CD14-positive monocyte (primary cell): ENCODE data around the gene SETD6. TPM values are rescaled to one million over a fixed set of nuclear protein-coding genes. Genes with fewer than 3 reads are reported as not detected.

Experiments used
- DNase-seq, 3 donors: peaks; one replicate each; pipeline ENCODE4 v3.0.0-alpha.2; 2011 to 2022
- H2AFZ ChIP-seq: 2 replicates; pipeline ENCODE4 v1.6.0; 2012; ENCODE audit warnings: mild to moderate bottlenecking, low read depth, low read length, inconsistent platforms; ENCODE audit not compliant: insufficient read depth, poor library complexity, severe bottlenecking
- H3K27ac ChIP-seq, 2 donors: 1 replicate in 1 of 2; 2 replicates in 1 of 2; pipeline ENCODE4 v1.5.1; 2012 to 2013; ENCODE audit warnings: low read length in 2 of 2, control low read depth in 1 of 2, inconsistent platforms in 1 of 2, low read depth in 1 of 2, mild to moderate bottlenecking in 1 of 2
- H3K27me3 ChIP-seq, 2 donors: one replicate each; pipeline versions ENCODE4 v1.6.0 to v1.6.1; 2011 to 2013; ENCODE audit warnings: low read length in 2 of 2; ENCODE audit not compliant: control insufficient read depth in 2 of 2, insufficient read depth in 2 of 2
- H3K36me3 ChIP-seq, 2 donors: replicated peaks in 1 of 2; 1 replicate in 1 of 2; 2 replicates in 1 of 2; pipeline versions ENCODE4 v1.5.1 to v1.6.1; 2012 to 2013; ENCODE audit warnings: low read length in 2 of 2, control low read depth in 1 of 2, inconsistent platforms in 1 of 2, mild to moderate bottlenecking in 1 of 2; ENCODE audit not compliant: insufficient read depth in 2 of 2, control insufficient read depth in 1 of 2
- H3K4me1 ChIP-seq, 2 donors: 1 replicate in 1 of 2; 2 replicates in 1 of 2; pipeline versions ENCODE4 v1.5.1 to v1.6.1; 2012 to 2013; ENCODE audit warnings: low read length in 2 of 2, control low read depth in 1 of 2, inconsistent platforms in 1 of 2, mild to moderate bottlenecking in 1 of 2, moderate library complexity in 1 of 2; ENCODE audit not compliant: insufficient read depth in 2 of 2, control insufficient read depth in 1 of 2
- H3K4me2 ChIP-seq: replicated peaks from 2 replicates; pipeline ENCODE3; 2012; ENCODE audit warnings: low read length, moderate library complexity, mild to moderate bottlenecking; ENCODE audit not compliant: poor library complexity, severe bottlenecking; ENCODE audit errors: extremely low read depth
- H3K4me3 ChIP-seq, 3 experiments: fragments of 200-600 bp in 1 of 3; sonication (generic) in 1 of 3; replicated peaks in 1 of 3; 1 replicate in 2 of 3; 2 replicates in 1 of 3; pipeline ENCODE4 v1.5.1; 2011 to 2013; ENCODE audit warnings: low read length in 3 of 3, mild to moderate bottlenecking in 3 of 3, control low read depth in 2 of 3, low read depth in 2 of 3, inconsistent platforms in 1 of 3, moderate library complexity in 1 of 3
- H3K79me2 ChIP-seq: 2 replicates; pipeline ENCODE4 v1.6.0; 2012; ENCODE audit warnings: mild to moderate bottlenecking, control low read depth, inconsistent platforms, low read length, moderate library complexity; ENCODE audit not compliant: insufficient read depth
- H3K9ac ChIP-seq: 2 replicates; pipeline ENCODE4 v1.6.0; 2017; ENCODE audit warnings: low read length, mild to moderate bottlenecking; ENCODE audit not compliant: insufficient read depth, poor library complexity, severe bottlenecking
- H3K9me3 ChIP-seq, 2 donors: replicated peaks in 1 of 2; 1 replicate in 1 of 2; 2 replicates in 1 of 2; pipeline versions ENCODE4 v1.5.1 to v1.6.1; 2012 to 2013; ENCODE audit warnings: low read length in 2 of 2, control low read depth in 1 of 2; ENCODE audit not compliant: control insufficient read depth in 1 of 2, insufficient read depth in 1 of 2
- H4K20me1 ChIP-seq: 2 replicates; pipeline ENCODE4 v1.6.0; 2012; ENCODE audit warnings: mild to moderate bottlenecking, low read length, control low read depth, moderate library complexity; ENCODE audit not compliant: insufficient read depth
- H3K27ac Mint-ChIP-seq, 7 donors: one replicate each; pipeline ENCODE4 v1.8.0; 2020; ENCODE audit warnings: mild to moderate bottlenecking in 7 of 7, mixed read lengths in 7 of 7, moderate library complexity in 6 of 7, inconsistent platforms in 2 of 7
- H3K27me3 Mint-ChIP-seq, 3 donors: one replicate each; pipeline ENCODE4 v1.8.0; 2021 to 2022; ENCODE audit warnings: low read depth in 3 of 3, mild to moderate bottlenecking in 3 of 3, mixed read lengths in 3 of 3, moderate library complexity in 3 of 3, inconsistent platforms in 1 of 3
- H3K36me3 Mint-ChIP-seq, 2 donors: one replicate each; pipeline ENCODE4 v1.8.0; 2020; ENCODE audit warnings: mixed read lengths in 2 of 2, inconsistent platforms in 1 of 2, mild to moderate bottlenecking in 1 of 2
- H3K4me1 Mint-ChIP-seq: one replicate; pipeline ENCODE4 v1.8.0; 2020; ENCODE audit warnings: mild to moderate bottlenecking, mixed read lengths
- H3K4me3 Mint-ChIP-seq, 2 donors: one replicate each; pipeline ENCODE4 v1.8.0; 2020; ENCODE audit warnings: mild to moderate bottlenecking in 2 of 2, mixed read lengths in 2 of 2, moderate library complexity in 1 of 2
- H3K9me3 Mint-ChIP-seq, 7 donors: one replicate each; pipeline ENCODE4 v1.8.0; 2020 to 2022; ENCODE audit warnings: mixed read lengths in 7 of 7, mild to moderate bottlenecking in 6 of 7, moderate library complexity in 6 of 7, inconsistent platforms in 2 of 7
- WGBS: methylation state at CpG from one replicate; pipeline ENCODE4 v1.1.5; 2013; ENCODE audit warnings: missing lambda C conversion rate; ENCODE audit not compliant: insufficient coverage; 5-methylcytosine and 5-hydroxymethylcytosine counted together
- intact Hi-C, 2 donors: fragments of 100-400 bp; cut with micrococcal nuclease; formaldehyde crosslinking; loops; one replicate each; pipeline versions ENCODE4 v1.15.0 to v1.15.1; 2023
- polyA plus RNA-seq, 3 donors: library from polyadenylated mRNA; depleted of rRNA in 1 of 3; unstranded in 2 of 3; stranded (reverse) in 1 of 3; fragments of 300-500 nt in 2 of 3; fragments of >200 nt in 1 of 3; fragmentation: Illumina TruSeq in 2 of 3; gene quantifications; 1 replicate in 2 of 3; 2 replicates in 1 of 3; pipeline ENCODE4 v1.2.3, GENCODE V29; 2012 to 2021
- TF ChIP-seq, protein P1 (sequence below): fragments of 200-600 bp; IDR thresholded peaks from one replicate; pipeline ENCODE4 v1.8.0; 2022; ENCODE audit warnings: antibody characterized with exemption, mild to moderate bottlenecking

SETD6 gene
- polyA plus RNA-seq, 3 donors = 2.5 to 13.7 (median 3.4) TPM

DNA sequence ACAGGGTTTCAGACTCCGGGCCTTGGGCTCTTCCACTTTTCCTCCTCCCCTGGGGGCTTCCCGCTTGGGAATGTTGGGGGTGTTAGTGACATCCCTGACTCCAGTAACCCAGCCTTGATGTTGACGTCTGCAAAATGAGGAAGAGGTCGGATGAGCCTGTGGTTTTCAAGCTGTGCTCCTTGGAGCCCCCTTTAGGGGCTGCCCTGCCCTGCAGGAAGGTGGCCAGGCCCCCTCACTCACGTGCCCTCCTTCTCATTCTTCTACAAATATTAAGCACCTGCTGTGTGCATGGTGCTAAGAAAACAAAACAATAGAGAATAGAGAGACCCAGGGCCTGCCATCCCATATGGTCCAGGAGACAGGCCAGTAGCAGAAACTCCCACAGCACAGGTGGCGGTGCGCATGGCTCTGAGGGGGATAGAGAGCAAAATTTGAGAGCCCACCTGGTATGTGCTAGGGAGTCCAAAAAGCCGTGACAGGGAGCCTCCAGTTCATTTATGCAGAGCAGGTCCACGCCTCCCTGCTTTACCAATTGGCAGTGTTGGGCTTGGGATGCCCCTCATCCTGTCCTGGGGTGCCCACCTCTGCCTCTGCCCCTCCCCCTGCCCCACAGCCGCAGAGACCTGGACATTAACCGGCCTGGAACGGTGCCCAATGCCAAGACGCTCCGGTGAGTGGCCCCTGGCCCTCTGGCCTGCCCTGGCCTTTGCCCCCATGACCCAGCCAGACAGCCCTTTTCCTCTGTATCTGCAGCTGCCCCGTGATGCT, 7.9 kb upstream of the SETD6 start:
- TF ChIP-seq, protein P1, sequence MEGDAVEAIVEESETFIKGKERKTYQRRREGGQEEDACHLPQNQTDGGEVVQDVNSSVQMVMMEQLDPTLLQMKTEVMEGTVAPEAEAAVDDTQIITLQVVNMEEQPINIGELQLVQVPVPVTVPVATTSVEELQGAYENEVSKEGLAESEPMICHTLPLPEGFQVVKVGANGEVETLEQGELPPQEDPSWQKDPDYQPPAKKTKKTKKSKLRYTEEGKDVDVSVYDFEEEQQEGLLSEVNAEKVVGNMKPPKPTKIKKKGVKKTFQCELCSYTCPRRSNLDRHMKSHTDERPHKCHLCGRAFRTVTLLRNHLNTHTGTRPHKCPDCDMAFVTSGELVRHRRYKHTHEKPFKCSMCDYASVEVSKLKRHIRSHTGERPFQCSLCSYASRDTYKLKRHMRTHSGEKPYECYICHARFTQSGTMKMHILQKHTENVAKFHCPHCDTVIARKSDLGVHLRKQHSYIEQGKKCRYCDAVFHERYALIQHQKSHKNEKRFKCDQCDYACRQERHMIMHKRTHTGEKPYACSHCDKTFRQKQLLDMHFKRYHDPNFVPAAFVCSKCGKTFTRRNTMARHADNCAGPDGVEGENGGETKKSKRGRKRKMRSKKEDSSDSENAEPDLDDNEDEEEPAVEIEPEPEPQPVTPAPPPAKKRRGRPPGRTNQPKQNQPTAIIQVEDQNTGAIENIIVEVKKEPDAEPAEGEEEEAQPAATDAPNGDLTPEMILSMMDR = no peak
- Mint-ChIP-seq H3K36me3 (no peaks in the 10 kb centered on the region), H3K4me1 (no peaks in the 10 kb centered on the region), H3K27ac (peak overlapping the region in 1 of 7 donors; percentile 27), H3K27me3 (peaks cover 12 to 16% (median 16%) of the 10 kb centered on the region in 3 donors), H3K4me3 (no peak overlapping the region), H3K9me3 (no peaks in the 10 kb centered on the region)
- DNase-seq = no peak
- H3K4me3 ChIP-seq = no peak overlapping the region
- peaks cover 0 to 5% of the 10 kb centered on the region in 2 donors for H3K27me3 ChIP-seq
- H3K4me1 ChIP-seq = no peaks in the 10 kb centered on the region
- no peak overlapping the region for H3K9ac ChIP-seq
- H2AFZ ChIP-seq = no peak overlapping the region
- H3K36me3 ChIP-seq = no peaks in the 10 kb centered on the region
- H3K79me2 ChIP-seq = no peaks in the 10 kb centered on the region
- H4K20me1 ChIP-seq = no peaks in the 10 kb centered on the region
- intact Hi-C loops = no loop called here
- no peak overlapping the region for H3K4me2 ChIP-seq
- 81% methylated on average over 7 of the region's 15 CpGs for WGBS
- H3K9me3 ChIP-seq = no peaks in the 10 kb centered on the region
- H3K27ac ChIP-seq = no peak overlapping the region

DNA sequence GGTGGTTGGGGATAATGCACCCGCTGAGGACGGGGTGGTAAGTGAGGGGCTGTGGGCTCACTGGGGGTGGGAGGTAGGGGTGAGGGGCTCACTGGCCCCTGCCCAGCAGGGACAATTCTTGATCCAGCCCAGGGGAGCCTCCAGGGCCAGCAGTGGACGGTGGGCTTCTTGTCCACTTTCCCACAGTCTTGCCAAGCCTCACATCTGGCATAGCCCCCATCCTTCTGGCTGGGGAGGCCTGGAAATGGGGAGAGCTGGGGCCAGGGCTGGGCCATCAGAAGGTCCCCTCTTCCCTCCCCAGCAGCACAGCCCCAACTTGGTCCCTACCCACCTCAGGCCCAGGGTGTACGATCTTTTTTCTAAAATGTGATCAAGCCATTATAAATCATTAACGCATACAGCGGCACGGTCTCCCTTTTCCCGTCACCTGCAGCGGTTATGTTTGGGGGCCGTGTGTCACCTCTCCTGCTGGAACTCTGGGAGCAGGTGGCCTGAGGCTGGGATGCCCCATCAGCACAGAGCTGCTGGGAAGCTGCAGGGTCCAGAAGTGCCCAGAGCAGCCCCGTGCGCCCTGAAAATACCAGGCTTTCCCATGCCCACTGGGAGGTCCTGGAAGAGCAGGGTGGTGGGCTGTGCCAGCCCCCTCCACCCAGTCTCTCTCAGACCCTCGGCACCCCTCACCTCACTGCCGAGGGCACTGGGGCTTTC, 7.2 kb upstream of the SETD6 start:
- H3K4me2 ChIP-seq = no peak overlapping the region
- intact Hi-C loops = no loop called here
- H3K4me1 Mint-ChIP-seq = no peaks in the 10 kb centered on the region
- WGBS = 91% methylated on average over 12 of the region's 14 CpGs
- H3K9me3 Mint-ChIP-seq = no peaks in the 10 kb centered on the region
- H3K4me3 ChIP-seq = no peak overlapping the region
- H3K27me3 Mint-ChIP-seq = peaks cover 9 to 10% (median 9%) of the 10 kb centered on the region in 3 donors
- no peak overlapping the region for H3K4me3 Mint-ChIP-seq
- H3K9ac ChIP-seq = no peak overlapping the region
- H3K9me3 ChIP-seq = no peaks in the 10 kb centered on the region
- H3K79me2 ChIP-seq = no peaks in the 10 kb centered on the region
- no peak overlapping the region for H2AFZ ChIP-seq
- DNase-seq = no peak
- TF ChIP-seq, protein P1 = no peak
- H3K36me3 Mint-ChIP-seq = no peaks in the 10 kb centered on the region
- no peak overlapping the region for H3K27ac ChIP-seq
- H3K36me3 ChIP-seq = no peaks in the 10 kb centered on the region
- no peaks in the 10 kb centered on the region for H3K4me1 ChIP-seq
- H3K27me3 ChIP-seq = peaks cover 0 to 3% of the 10 kb centered on the region in 2 donors
- H3K27ac Mint-ChIP-seq = no peak overlapping the region
- H4K20me1 ChIP-seq = no peaks in the 10 kb centered on the region
